SK-N-MC (cell line): ENCODE measurements around the gene MOB3C.

Experiments
- EZH2 ChIP-seq: fragments of 200-600 bp; sonication (generic); IDR thresholded peaks from one replicate; pipeline ENCODE4 v1.6.1; 2017; ENCODE audit warnings: antibody characterized with exemption
- POLR2AphosphoS5 ChIP-seq: IDR thresholded peaks from 2 replicates; pipeline ENCODE4 v1.6.1; 2012; ENCODE audit warnings: mild to moderate bottlenecking, low read depth, low read length, borderline replicate concordance

GRCh38 chr1:46603858-46604549 is 12.6 kb downstream of the MOB3C start, which contains the start of gene MKNK1:
- no peak for TF ChIP-seq EZH2
- TF ChIP-seq POLR2AphosphoS5 = peak; percentile 97
